Thymus (tissue), 11 donors: ENCODE results near the gene MRGPRF. TPM values are rescaled to one million over a fixed set of nuclear protein-coding genes. Genes with fewer than 3 reads are reported as not detected.
A peak's percentile ranks its signal among the peaks of the same experiment; 100 is the strongest.

ENCODE experiments used
- DNase-seq, 9 donors: peaks; one replicate each; pipeline ENCODE4 v3.0.0-alpha.2; 2013; ENCODE audit warnings: low spot score in 9 of 9, low read depth in 6 of 9, missing footprints in 1 of 9
- H3K27ac ChIP-seq, 2 donors: one replicate each; pipeline ENCODE4 v1.5.1; 2013; ENCODE audit warnings: control low read depth in 1 of 2, low read depth in 1 of 2, low read length in 1 of 2, mild to moderate bottlenecking in 1 of 2, moderate library complexity in 1 of 2
- H3K27me3 ChIP-seq, 2 donors: one replicate each; pipeline ENCODE4 v1.5.1; 2013; ENCODE audit warnings: low read length in 1 of 2; ENCODE audit not compliant: control insufficient read depth in 2 of 2, insufficient read depth in 1 of 2
- H3K36me3 ChIP-seq, 2 donors: one replicate each; pipeline ENCODE4 v1.5.1; 2013; ENCODE audit warnings: low read length in 1 of 2, mild to moderate bottlenecking in 1 of 2, moderate library complexity in 1 of 2; ENCODE audit not compliant: control insufficient read depth in 2 of 2, insufficient read depth in 2 of 2
- H3K4me1 ChIP-seq, 2 donors: one replicate each; pipeline ENCODE4 v1.5.1; 2013; ENCODE audit warnings: low read length in 2 of 2; ENCODE audit not compliant: control insufficient read depth in 2 of 2, insufficient read depth in 2 of 2
- H3K4me3 ChIP-seq, 2 donors: one replicate each; pipeline ENCODE4 v1.5.1; 2013; ENCODE audit warnings: low read length in 2 of 2, control low read depth in 1 of 2, mild to moderate bottlenecking in 1 of 2
- H3K9me3 ChIP-seq, 2 donors: one replicate each; pipeline ENCODE4 v1.5.1; 2013; ENCODE audit warnings: low read length in 1 of 2, mild to moderate bottlenecking in 1 of 2; ENCODE audit not compliant: control insufficient read depth in 2 of 2, insufficient read depth in 1 of 2
- WGBS: extraction: QIAGEN DNeasy Blood & Tissue Kit; methylation state at CpG from one replicate; pipeline ENCODE4 v1.1.7; 2013; 5-methylcytosine and 5-hydroxymethylcytosine counted together
- polyA plus RNA-seq: library from polyadenylated mRNA; stranded (reverse); fragments of 200-250 nt; gene quantifications from one replicate; pipeline ENCODE4 v1.2.3, GENCODE V29; 2013
- total RNA-seq: library from RNA; stranded (reverse); fragments of 120-200 nt; gene quantifications from one replicate; pipeline ENCODE4 v1.2.4, GENCODE V29; 2013
- donor health status: healthy.

Gene MRGPRF
- total and polyA plus RNA-seq, 2 donors, result 0.57 to 4.7 TPM

- Histone ChIP-seq H3K36me3 (peaks cover 11 to 48% of the 10 kb centered on the region in 2 donors), H3K27ac (no peak overlapping the region), H3K4me3 (no peak overlapping the region), H3K27me3 (no peaks in the 10 kb centered on the region), H3K4me1 (peaks cover 10 to 35% of the 10 kb centered on the region in 2 donors), H3K9me3 (no peaks in the 10 kb centered on the region)
- 97% methylated on average over 15 of the region's 15 CpGs for WGBS
- DNase-seq, result no peak
Observed at GRCh38 chr11:69057236-69057635, 44.2 kb upstream of the MRGPRF start.

GRCh38 chr11:69055598-69056516 is 42.8 kb upstream of the MRGPRF start:
- no peaks in the 10 kb centered on the region for H3K27me3 ChIP-seq
- no peak overlapping the region for H3K27ac ChIP-seq
- H3K9me3 ChIP-seq, result no peaks in the 10 kb centered on the region
- H3K36me3 ChIP-seq, result peaks cover 11 to 47% of the 10 kb centered on the region in 2 donors
- H3K4me3 ChIP-seq, result no peak overlapping the region
- DNase-seq, result peak in 2 of 9 donors; percentile 34 to 59
- peaks cover 16 to 42% of the 10 kb centered on the region in 2 donors for H3K4me1 ChIP-seq
- 80% methylated on average over 22 of the region's 22 CpGs for WGBS

- H3K4me1 ChIP-seq, result peaks cover 16 to 45% of the 10 kb centered on the region in 2 donors
- no peaks in the 10 kb centered on the region for H3K27me3 ChIP-seq
- no peak overlapping the region for H3K4me3 ChIP-seq
- H3K9me3 ChIP-seq, result no peaks in the 10 kb centered on the region
- DNase-seq, result no peak
- peaks cover 11 to 47% of the 10 kb centered on the region in 2 donors for H3K36me3 ChIP-seq
- 98% methylated on average over 21 of the region's 21 CpGs for WGBS
- H3K27ac ChIP-seq, result no peak overlapping the region
Observed at GRCh38 chr11:69055212-69055586, 42.2 kb upstream of the MRGPRF start.

GRCh38 chr11:69054397-69055211 is 41.6 kb upstream of the MRGPRF start:
- 96% methylated on average over 31 of the region's 31 CpGs for WGBS
- H3K4me3 ChIP-seq, result no peak overlapping the region
- peak in 1 of 9 donors; percentile 13 for DNase-seq
- H3K36me3 ChIP-seq, result peaks cover 10 to 44% of the 10 kb centered on the region in 2 donors
- no peaks in the 10 kb centered on the region for H3K9me3 ChIP-seq
- no peaks in the 10 kb centered on the region for H3K27me3 ChIP-seq
- no peak overlapping the region for H3K27ac ChIP-seq
- peaks cover 17 to 49% of the 10 kb centered on the region in 2 donors for H3K4me1 ChIP-seq

- no peaks in the 10 kb centered on the region for H3K27me3 ChIP-seq
- no peaks in the 10 kb centered on the region for H3K9me3 ChIP-seq
- peaks cover 21 to 54% of the 10 kb centered on the region in 2 donors for H3K4me1 ChIP-seq
- WGBS, result 92% methylated on average over 35 of the region's 35 CpGs
- DNase-seq, result peak in 2 of 9 donors; percentile 30 to 40
- no peak overlapping the region for H3K4me3 ChIP-seq
- H3K27ac ChIP-seq, result no peak overlapping the region
- H3K36me3 ChIP-seq, result peaks cover 6 to 36% of the 10 kb centered on the region in 2 donors
Observed at GRCh38 chr11:69053546-69054396, 40.7 kb upstream of the MRGPRF start.

GRCh38 chr11:69053169-69053477 is 40.1 kb upstream of the MRGPRF start:
- H3K4me1 ChIP-seq, result peaks cover 21 to 58% of the 10 kb centered on the region in 2 donors
- H3K36me3 ChIP-seq, result peaks cover 6 to 33% of the 10 kb centered on the region in 2 donors
- peak overlapping the region in 1 of 2 donors; percentile 78 for H3K27ac ChIP-seq
- H3K9me3 ChIP-seq, result no peaks in the 10 kb centered on the region
- no peak for DNase-seq
- no peaks in the 10 kb centered on the region for H3K27me3 ChIP-seq
- no peak overlapping the region for H3K4me3 ChIP-seq
- WGBS, result 98% methylated on average over 9 of the region's 9 CpGs

GRCh38 chr11:69052343-69053168 is 39.5 kb upstream of the MRGPRF start:
- H3K27ac ChIP-seq, result peak overlapping the region in 1 of 2 donors; percentile 78

More at GRCh38 chr11:69052343-69053168, 39.5 kb upstream of the MRGPRF start:
- WGBS, result 73% methylated on average over 21 of the region's 21 CpGs
- Histone ChIP-seq H3K4me1 (peaks cover 21 to 58% of the 10 kb centered on the region in 2 donors), H3K27me3 (no peaks in the 10 kb centered on the region), H3K9me3 (no peaks in the 10 kb centered on the region), H3K36me3 (peaks cover 6 to 28% of the 10 kb centered on the region in 2 donors), H3K4me3 (no peak overlapping the region)
- DNase-seq, result peak in 8 of 9 donors; percentile 29 to 85 (median 56)
